Activated gamma-delta T cell treated with Interleukin-2 at 50 U/mL for 16 hours (primary cell): ENCODE measurements around the gene HIVEP3.

ENCODE experiments used
- DNase-seq: peaks from one replicate; pipeline ENCODE4 v3.0.0-alpha.2; 2020

HIVEP3 gene

GRCh38 chr1:41599912-41600311 lies 318.8 kb downstream of the HIVEP3 start:
- DNase-seq = no peak

- no peak for DNase-seq
Measured at GRCh38 chr1:41598325-41598724, 320.4 kb downstream of the HIVEP3 start.

- DNase-seq = no peak
Measured at GRCh38 chr1:41592451-41593125, 326.1 kb downstream of the HIVEP3 start.

- DNase-seq = no peak
Measured at GRCh38 chr1:41591891-41592290, 326.8 kb downstream of the HIVEP3 start.

GRCh38 chr1:41590331-41590730 lies 328.4 kb downstream of the HIVEP3 start:
- no peak for DNase-seq

GRCh38 chr1:41589395-41589794 lies 329.3 kb downstream of the HIVEP3 start:
- DNase-seq = no peak

GRCh38 chr1:41588334-41588875 lies 330.3 kb downstream of the HIVEP3 start:
- DNase-seq = no peak

GRCh38 chr1:41587791-41588190 lies 330.9 kb downstream of the HIVEP3 start:
- DNase-seq = no peak

GRCh38 chr1:41586230-41586629 lies 332.5 kb downstream of the HIVEP3 start:
- DNase-seq = no peak

- no peak for DNase-seq
Measured at GRCh38 chr1:41583658-41584547, 334.8 kb downstream of the HIVEP3 start.

- DNase-seq = no peak
Measured at GRCh38 chr1:41582851-41583657, 335.7 kb downstream of the HIVEP3 start.

- DNase-seq = no peak
Measured at GRCh38 chr1:41582351-41582750, 336.4 kb downstream of the HIVEP3 start.

- no peak for DNase-seq
Measured at GRCh38 chr1:41582004-41582325, 336.8 kb downstream of the HIVEP3 start.

GRCh38 chr1:41581216-41582003 lies 337.3 kb downstream of the HIVEP3 start:
- DNase-seq = no peak

GRCh38 chr1:41580520-41581172 lies 338.1 kb downstream of the HIVEP3 start:
- no peak for DNase-seq

- DNase-seq = no peak
Measured at GRCh38 chr1:41580021-41580420, 338.7 kb downstream of the HIVEP3 start.

GRCh38 chr1:41578712-41579335 lies 339.9 kb downstream of the HIVEP3 start:
- no peak for DNase-seq

GRCh38 chr1:41576620-41577019 lies 342.1 kb downstream of the HIVEP3 start:
- no peak for DNase-seq

GRCh38 chr1:41576206-41576605 lies 342.5 kb downstream of the HIVEP3 start:
- DNase-seq = no peak

GRCh38 chr1:41574842-41575241 lies 343.9 kb downstream of the HIVEP3 start:
- no peak for DNase-seq
